HG02571 (cell line): ENCODE data around the gene TIMM23.
"Not testable (repeated sequence)": the region's sequence is repeated elsewhere in the genome, so short reads cannot be mapped to it uniquely, and the experiment has no call there.

ENCODE experiments used
- ATAC-seq: cut with Tn5 transposase; IDR thresholded peaks from one replicate; pipeline ENCODE4 v1.9.1; 2021; ENCODE audit warnings: mild to moderate bottlenecking, moderate library complexity; ENCODE audit not compliant: unreplicated experiment

Gene TIMM23

GRCh38 chr10:45985590-45985989 lies 13.3 kb downstream of the TIMM23 start:
- ATAC-seq, result not testable (repeated sequence)

GRCh38 chr10:45997557-45997956 lies 25.3 kb downstream of the TIMM23 start:
- no peak for ATAC-seq

- ATAC-seq, result no peak
These were observed 25.9 kb downstream of the TIMM23 start for GRCh38 chr10:45997994-45998763.

GRCh38 chr10:45999955-46000354 lies 27.7 kb downstream of the TIMM23 start:
- not testable (repeated sequence) for ATAC-seq

- ATAC-seq, result no peak
These were observed 28.2 kb downstream of the TIMM23 start for GRCh38 chr10:46000538-46000937.

GRCh38 chr10:46001187-46001756 lies 29.0 kb downstream of the TIMM23 start:
- ATAC-seq, result no peak

GRCh38 chr10:46002189-46002687 lies 29.9 kb downstream of the TIMM23 start:
- not testable (repeated sequence) for ATAC-seq

GRCh38 chr10:46002916-46003693 lies 30.8 kb downstream of the TIMM23 start:
- no peak for ATAC-seq

- ATAC-seq, result no peak
These were observed 32.7 kb downstream of the TIMM23 start for GRCh38 chr10:46004963-46005362.

GRCh38 chr10:46005383-46005782 lies 33.1 kb downstream of the TIMM23 start:
- no peak for ATAC-seq

GRCh38 chr10:46006219-46006618 lies 33.9 kb downstream of the TIMM23 start:
- no peak for ATAC-seq

GRCh38 chr10:46012746-46013145 lies 40.5 kb downstream of the TIMM23 start:
- ATAC-seq, result no peak

GRCh38 chr10:46014206-46014605 lies 41.9 kb downstream of the TIMM23 start:
- no peak for ATAC-seq

GRCh38 chr10:46014683-46015405 lies 42.6 kb downstream of the TIMM23 start:
- no peak for ATAC-seq

- ATAC-seq, result no peak
These were observed 43.9 kb downstream of the TIMM23 start for GRCh38 chr10:46016190-46016589.

- no peak for ATAC-seq
These were observed 44.5 kb downstream of the TIMM23 start for GRCh38 chr10:46016811-46017210.

GRCh38 chr10:46017733-46018132 lies 45.4 kb downstream of the TIMM23 start:
- no peak for ATAC-seq

GRCh38 chr10:46018453-46019176 lies 46.3 kb downstream of the TIMM23 start:
- no peak for ATAC-seq

GRCh38 chr10:46019177-46019528 lies 46.9 kb downstream of the TIMM23 start:
- no peak for ATAC-seq

- ATAC-seq, result no peak
These were observed 47.5 kb downstream of the TIMM23 start for GRCh38 chr10:46019569-46020343.
